HepG2 (cell line): ENCODE results near the gene ATG13. TPM values are rescaled to one million over a fixed set of nuclear protein-coding genes. Genes with fewer than 3 reads are reported as not detected.

ENCODE experiments used
- FOSL1 ChIP-seq: sonication (generic); formaldehyde crosslinking; IDR thresholded peaks from 2 replicates; pipeline ENCODE4 v1.9.0; 2021; ENCODE audit warnings: missing genetic modification reagents, borderline replicate concordance
- IRF2 ChIP-seq: IDR thresholded peaks from 2 replicates; pipeline ENCODE4 v1.6.1; 2018; ENCODE audit warnings: missing genetic modification reagents, missing compliant biosample characterization
- PRDM15 ChIP-seq: sonication (generic); formaldehyde crosslinking; IDR thresholded peaks from 2 replicates; pipeline ENCODE4 v1.4.0; 2020; ENCODE audit warnings: missing genetic modification reagents
- PTBP1 ChIP-seq: fragments of 200-400 bp; formaldehyde crosslinking; IDR thresholded peaks from 2 replicates; pipeline ENCODE4 v1.6.1; 2018; ENCODE audit warnings: low read length, low read depth; ENCODE audit not compliant: poor library complexity, severe bottlenecking
- TRIM24 ChIP-seq: sonication (generic); formaldehyde crosslinking; IDR thresholded peaks from 2 replicates; pipeline ENCODE4 v1.8.0; 2022; ENCODE audit warnings: mild to moderate bottlenecking, missing genetic modification reagents
- U2AF1 ChIP-seq: fragments of 200-400 bp; formaldehyde crosslinking; optimal IDR thresholded peaks from 2 replicates; pipeline ENCODE3; 2017; ENCODE audit warnings: mild to moderate bottlenecking, low read depth, low read length
- USF2 ChIP-seq, 2 experiments: sonication (generic) in 1 of 2; formaldehyde crosslinking in 1 of 2; IDR thresholded peaks; 2 replicates each; pipeline versions ENCODE4 v1.5.1 to v1.6.1; 2011 to 2020; ENCODE audit warnings: borderline replicate concordance in 1 of 2, low read depth in 1 of 2, low read length in 1 of 2, mild to moderate bottlenecking in 1 of 2, missing genetic modification reagents in 1 of 2, moderate library complexity in 1 of 2
- ZBTB25 ChIP-seq: IDR thresholded peaks from 2 replicates; pipeline ENCODE4 v1.6.1; 2018; ENCODE audit warnings: missing genetic modification reagents
- ZNF646 ChIP-seq: sonication (generic); formaldehyde crosslinking; IDR thresholded peaks from 2 replicates; pipeline ENCODE4 v1.9.0; 2021; ENCODE audit warnings: mild to moderate bottlenecking, missing genetic modification reagents
- ZNF782 ChIP-seq: sonication (generic); formaldehyde crosslinking; IDR thresholded peaks from 2 replicates; pipeline ENCODE4 v1.4.0; 2020; ENCODE audit warnings: missing genetic modification reagents, mild to moderate bottlenecking, borderline replicate concordance
- ZNF800 ChIP-seq: sonication (generic); formaldehyde crosslinking; IDR thresholded peaks from 2 replicates; pipeline ENCODE4 v1.4.0; 2020; ENCODE audit warnings: missing genetic modification reagents
- polyA plus RNA-seq, 8 experiments: library from polyadenylated mRNA; depleted of rRNA in 3 of 8; stranded (reverse) in 7 of 8; unstranded in 1 of 8; fragments of >200 nt; fragmentation: Illumina TruSeq in 4 of 8; extraction: Trizol in 4 of 8; gene quantifications; 2 replicates each; pipeline versions ENCODE4 v1.2.1 to v1.2.3, GENCODE V29; 2011 to 2016; ENCODE audit warnings: low read depth in 4 of 8, missing spikeins in 1 of 8, mixed read lengths in 1 of 8; ENCODE audit not compliant: insufficient read depth in 1 of 8
- total RNA-seq, 5 experiments: library from RNA; depleted of rRNA; stranded (reverse); fragments of >200 nt; fragmentation: Illumina TruSeq; extraction: Trizol; gene quantifications; 2 replicates each; pipeline ENCODE4 v1.2.3, GENCODE V29; 2016; ENCODE audit warnings: low read depth in 1 of 5

Gene ATG13
- total and polyA plus RNA-seq, 2 of the 13 experiments (the other 11 are each of a cell fraction or from before 2014, with no cell fraction given): 55.0 to 77.3 TPM

GRCh38 chr11:46695345-46696211, 78.2 kb downstream of the ATG13 start (continued):
- TF ChIP-seq U2AF1 (no peak), ZNF800 (CRISPR knock-in tag) (peak; percentile 82), PTBP1 (no peak), ZBTB25 (CRISPR knock-in tag) (no peak), USF2 (IDR thresholded peaks at IDR 0.05; ENCODE audit: low read depth, low read length) (no peak), USF2 (CRISPR knock-in tag; IDR thresholded peaks at IDR 0.05; ENCODE audit: borderline replicate concordance) (no peak), ZNF646 (CRISPR knock-in tag) (no peak), TRIM24 (CRISPR knock-in tag) (0 out of 2 replicates have a peak, but pooled peaks have one; percentile 15), FOSL1 (CRISPR knock-in tag) (no peak), ZNF782 (CRISPR knock-in tag) (no peak), PRDM15 (CRISPR knock-in tag) (no peak), IRF2 (peak; percentile 38; the same call in 1 of the 2 replicates)
